ENCODE measurements around the gene TTYH3. TPM values are rescaled to one million over a fixed set of nuclear protein-coding genes. Genes with fewer than 3 reads are reported as not detected.

The TTYH3 gene
- total RNA-seq: 36.5 and 45.0 TPM in 2 replicates

GRCh38 chr7:2631946-2632732, at the start of gene TTYH3:
Gene TTYH3 (plus strand): TSS chr7:2631986. CDS start chr7:2632156, 170 bp downstream.

DNA sequence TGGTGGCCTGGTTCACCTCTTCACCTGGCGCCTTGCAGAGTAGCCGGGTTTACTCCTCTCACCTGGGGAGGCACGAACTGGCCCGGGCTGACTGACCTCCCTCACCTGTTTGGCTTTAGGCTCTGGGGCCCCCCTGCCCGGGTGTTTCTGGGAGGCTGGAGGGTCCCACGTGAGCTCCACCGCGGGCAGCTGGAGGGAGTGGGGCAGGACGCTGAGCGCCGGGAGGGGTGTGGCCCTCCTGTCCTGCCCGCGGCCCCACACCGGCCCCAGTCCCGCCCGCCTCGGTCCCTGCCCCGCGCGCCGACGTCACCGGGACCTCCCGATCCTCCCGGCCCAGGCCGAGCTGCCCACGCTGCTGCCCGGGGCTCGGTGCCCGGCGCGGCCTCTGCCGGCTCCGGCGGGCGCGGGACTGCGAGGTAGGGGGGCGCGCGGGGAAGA, 56.1 kb downstream of the TTYH3 start, which contains the start of gene AMZ1:
Gene AMZ1, plus strand, starts transcription at position 322 of the 438 bp plus-strand sequence. CDS start 12,250 bp downstream, outside the sequence.

Other genes starting within 250 kb of the TTYH3 start
- 8.5 and 10.3 TPM in 2 replicates for gene CHST12, start 228.4 kb upstream of the TTYH3 start, total RNA-seq
- not detected in 2 replicates for gene GRIFIN, start 155.6 kb upstream of the TTYH3 start, total RNA-seq
- gene LFNG, start 112.2 kb upstream of the TTYH3 start, total RNA-seq: 4.4 and 6.1 TPM in 2 replicates
- 31.1 and 32.4 TPM in 2 replicates for gene BRAT1, start 76.5 kb upstream of the TTYH3 start, total RNA-seq
- 12.0 and 12.9 TPM in 2 replicates for gene IQCE, start 73.0 kb upstream of the TTYH3 start, total RNA-seq
- gene AMZ1, start 56.2 kb downstream of the TTYH3 start, total RNA-seq: 0.22 and 0.62 TPM in 2 replicates
- 41.4 and 48.0 TPM in 2 replicates for gene GNA12, start 212.3 kb downstream of the TTYH3 start, total RNA-seq